ENCODE results near the gene ITLN2. TPM values are rescaled to one million over a fixed set of nuclear protein-coding genes. Genes with fewer than 3 reads are reported as not detected.

ITLN2 gene
- total and polyA plus RNA-seq, 9 of the 15 experiments (the other 6 are each of a cell fraction or from before 2014, with no cell fraction given), result not detected

DNA sequence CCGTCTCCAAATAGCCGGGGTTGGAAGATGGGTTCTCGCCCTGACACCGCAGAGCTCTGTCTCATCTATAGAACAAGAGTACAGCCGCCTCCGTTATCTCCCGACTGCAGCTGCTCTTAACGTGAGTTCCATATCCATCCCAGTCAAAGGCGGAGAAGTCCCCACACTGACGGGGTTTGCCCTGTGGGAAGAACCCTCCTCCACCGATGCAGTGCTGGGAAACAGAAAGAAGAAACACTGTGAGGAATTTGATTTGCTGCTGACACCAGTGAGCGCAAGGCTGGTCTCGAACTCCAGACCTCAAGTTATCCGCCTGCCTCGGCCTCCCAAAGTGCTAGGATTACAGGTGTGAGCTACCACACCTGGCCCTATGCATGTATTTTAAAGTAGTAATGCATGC is 9.5 kb downstream of the ITLN2 start (continued):
- TF ChIP-seq, protein P1, sequence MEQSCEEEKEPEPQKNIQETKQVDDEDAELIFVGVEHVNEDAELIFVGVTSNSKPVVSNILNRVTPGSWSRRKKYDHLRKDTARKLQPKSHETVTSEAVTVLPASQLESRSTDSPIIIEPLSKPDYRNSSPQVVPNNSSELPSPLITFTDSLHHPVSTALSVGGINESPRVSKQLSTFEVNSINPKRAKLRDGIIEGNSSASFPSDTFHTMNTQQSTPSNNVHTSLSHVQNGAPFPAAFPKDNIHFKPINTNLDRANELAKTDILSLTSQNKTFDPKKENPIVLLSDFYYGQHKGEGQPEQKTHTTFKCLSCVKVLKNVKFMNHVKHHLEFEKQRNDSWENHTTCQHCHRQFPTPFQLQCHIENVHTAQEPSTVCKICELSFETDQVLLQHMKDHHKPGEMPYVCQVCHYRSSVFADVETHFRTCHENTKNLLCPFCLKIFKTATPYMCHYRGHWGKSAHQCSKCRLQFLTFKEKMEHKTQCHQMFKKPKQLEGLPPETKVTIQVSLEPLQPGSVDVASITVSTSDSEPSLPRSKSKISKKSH (CRISPR knock-in tag; IDR thresholded peaks at IDR 0.05), result no peak
- TF ChIP-seq STAG1 (CRISPR knock-in tag; IDR thresholded peaks at IDR 0.05; ENCODE audit: borderline replicate concordance) (no peak), CREB1 (IDR thresholded peaks at IDR 0.05) (0 out of 2 replicates have a peak, but pooled peaks have one; percentile 7), CREB1 (CRISPR knock-in tag; IDR thresholded peaks at IDR 0.05) (no peak), MTA2 (IDR thresholded peaks at IDR 0.05; ENCODE audit: low read depth) (peak; percentile 81), LEF1 (IDR thresholded peaks at IDR 0.05) (peak; percentile 40; the same call in 1 of the 2 replicates), FOXA3 (CRISPR knock-in tag; conservative IDR thresholded peaks at IDR 0.05 in 1 of 2, IDR thresholded peaks at IDR 0.05 in 1 of 2) (no peak), CXXC5 (CRISPR knock-in tag; IDR thresholded peaks at IDR 0.05) (peak; percentile 94), CBFA2T2 (conservative IDR thresholded peaks at IDR 0.05) (peak; percentile 84), RCOR1 (IDR thresholded peaks at IDR 0.05; ENCODE audit: borderline replicate concordance in 1 of 2, low read depth in 2 of 2, low read length in 2 of 2) (peak in 1 of 2 experiments; percentile 85; a peak in 2 of 4 replicates), MCM3 (IDR thresholded peaks at IDR 0.05) (no peak), CTBP1 (IDR thresholded peaks at IDR 0.05; ENCODE audit: borderline replicate concordance) (peak; percentile 87), ZC3H8 (IDR thresholded peaks at IDR 0.05) (no peak), DPF2 (IDR thresholded peaks at IDR 0.05) (peak; percentile 71), GATAD2A (IDR thresholded peaks at IDR 0.05) (no peak), JUND (IDR thresholded peaks at IDR 0.05; ENCODE audit: borderline replicate concordance, low read depth, low read length) (peak; percentile 23; the same call in 1 of the 2 replicates), JUND (tag; IDR thresholded peaks at IDR 0.05; ENCODE audit: borderline replicate concordance, low read depth, low read length) (no peak), CCNT2 (IDR thresholded peaks at IDR 0.05; ENCODE audit: borderline replicate concordance, extremely low read depth, insufficient read length, low read depth, low read length) (peak; percentile 38)
- TF ChIP-seq, protein P2, sequence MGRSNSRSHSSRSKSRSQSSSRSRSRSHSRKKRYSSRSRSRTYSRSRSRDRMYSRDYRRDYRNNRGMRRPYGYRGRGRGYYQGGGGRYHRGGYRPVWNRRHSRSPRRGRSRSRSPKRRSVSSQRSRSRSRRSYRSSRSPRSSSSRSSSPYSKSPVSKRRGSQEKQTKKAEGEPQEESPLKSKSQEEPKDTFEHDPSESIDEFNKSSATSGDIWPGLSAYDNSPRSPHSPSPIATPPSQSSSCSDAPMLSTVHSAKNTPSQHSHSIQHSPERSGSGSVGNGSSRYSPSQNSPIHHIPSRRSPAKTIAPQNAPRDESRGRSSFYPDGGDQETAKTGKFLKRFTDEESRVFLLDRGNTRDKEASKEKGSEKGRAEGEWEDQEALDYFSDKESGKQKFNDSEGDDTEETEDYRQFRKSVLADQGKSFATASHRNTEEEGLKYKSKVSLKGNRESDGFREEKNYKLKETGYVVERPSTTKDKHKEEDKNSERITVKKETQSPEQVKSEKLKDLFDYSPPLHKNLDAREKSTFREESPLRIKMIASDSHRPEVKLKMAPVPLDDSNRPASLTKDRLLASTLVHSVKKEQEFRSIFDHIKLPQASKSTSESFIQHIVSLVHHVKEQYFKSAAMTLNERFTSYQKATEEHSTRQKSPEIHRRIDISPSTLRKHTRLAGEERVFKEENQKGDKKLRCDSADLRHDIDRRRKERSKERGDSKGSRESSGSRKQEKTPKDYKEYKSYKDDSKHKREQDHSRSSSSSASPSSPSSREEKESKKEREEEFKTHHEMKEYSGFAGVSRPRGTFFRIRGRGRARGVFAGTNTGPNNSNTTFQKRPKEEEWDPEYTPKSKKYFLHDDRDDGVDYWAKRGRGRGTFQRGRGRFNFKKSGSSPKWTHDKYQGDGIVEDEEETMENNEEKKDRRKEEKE (IDR thresholded peaks at IDR 0.05; ENCODE audit: borderline replicate concordance in 1 of 2, control insufficient read depth in 1 of 2, low read depth in 2 of 2, low read length in 1 of 2), result no peak
- TF ChIP-seq, protein P3, sequence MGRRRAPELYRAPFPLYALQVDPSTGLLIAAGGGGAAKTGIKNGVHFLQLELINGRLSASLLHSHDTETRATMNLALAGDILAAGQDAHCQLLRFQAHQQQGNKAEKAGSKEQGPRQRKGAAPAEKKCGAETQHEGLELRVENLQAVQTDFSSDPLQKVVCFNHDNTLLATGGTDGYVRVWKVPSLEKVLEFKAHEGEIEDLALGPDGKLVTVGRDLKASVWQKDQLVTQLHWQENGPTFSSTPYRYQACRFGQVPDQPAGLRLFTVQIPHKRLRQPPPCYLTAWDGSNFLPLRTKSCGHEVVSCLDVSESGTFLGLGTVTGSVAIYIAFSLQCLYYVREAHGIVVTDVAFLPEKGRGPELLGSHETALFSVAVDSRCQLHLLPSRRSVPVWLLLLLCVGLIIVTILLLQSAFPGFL (CRISPR knock-in tag; IDR thresholded peaks at IDR 0.05), result no peak
- TF ChIP-seq, protein P4, sequence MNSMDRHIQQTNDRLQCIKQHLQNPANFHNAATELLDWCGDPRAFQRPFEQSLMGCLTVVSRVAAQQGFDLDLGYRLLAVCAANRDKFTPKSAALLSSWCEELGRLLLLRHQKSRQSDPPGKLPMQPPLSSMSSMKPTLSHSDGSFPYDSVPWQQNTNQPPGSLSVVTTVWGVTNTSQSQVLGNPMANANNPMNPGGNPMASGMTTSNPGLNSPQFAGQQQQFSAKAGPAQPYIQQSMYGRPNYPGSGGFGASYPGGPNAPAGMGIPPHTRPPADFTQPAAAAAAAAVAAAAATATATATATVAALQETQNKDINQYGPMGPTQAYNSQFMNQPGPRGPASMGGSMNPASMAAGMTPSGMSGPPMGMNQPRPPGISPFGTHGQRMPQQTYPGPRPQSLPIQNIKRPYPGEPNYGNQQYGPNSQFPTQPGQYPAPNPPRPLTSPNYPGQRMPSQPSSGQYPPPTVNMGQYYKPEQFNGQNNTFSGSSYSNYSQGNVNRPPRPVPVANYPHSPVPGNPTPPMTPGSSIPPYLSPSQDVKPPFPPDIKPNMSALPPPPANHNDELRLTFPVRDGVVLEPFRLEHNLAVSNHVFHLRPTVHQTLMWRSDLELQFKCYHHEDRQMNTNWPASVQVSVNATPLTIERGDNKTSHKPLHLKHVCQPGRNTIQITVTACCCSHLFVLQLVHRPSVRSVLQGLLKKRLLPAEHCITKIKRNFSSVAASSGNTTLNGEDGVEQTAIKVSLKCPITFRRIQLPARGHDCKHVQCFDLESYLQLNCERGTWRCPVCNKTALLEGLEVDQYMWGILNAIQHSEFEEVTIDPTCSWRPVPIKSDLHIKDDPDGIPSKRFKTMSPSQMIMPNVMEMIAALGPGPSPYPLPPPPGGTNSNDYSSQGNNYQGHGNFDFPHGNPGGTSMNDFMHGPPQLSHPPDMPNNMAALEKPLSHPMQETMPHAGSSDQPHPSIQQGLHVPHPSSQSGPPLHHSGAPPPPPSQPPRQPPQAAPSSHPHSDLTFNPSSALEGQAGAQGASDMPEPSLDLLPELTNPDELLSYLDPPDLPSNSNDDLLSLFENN (IDR thresholded peaks at IDR 0.05; ENCODE audit: low read depth in 2 of 2, low read length in 2 of 2), result 0 out of 4 replicates have a peak, but pooled peaks of 1 of the 2 experiments have one; percentile 39
